Sigmoid colon (tissue), 7 donors: ENCODE data around the gene MOGAT1. TPM values are rescaled to one million over a fixed set of nuclear protein-coding genes. Genes with fewer than 3 reads are reported as not detected.

Source experiments
- DNase-seq: peaks from one replicate; pipeline ENCODE4 v3.0.0-alpha.2; 2019
- H3K27ac ChIP-seq, 4 donors: fragments of 200-600 bp; sonication (generic); one replicate each; pipeline ENCODE4 v1.5.1; 2016 to 2019; ENCODE audit warnings: mild to moderate bottlenecking in 1 of 4
- H3K27me3 ChIP-seq, 3 donors: fragments of 200-600 bp; sonication (generic); one replicate each; pipeline ENCODE4 v1.5.1; 2019; ENCODE audit warnings: mild to moderate bottlenecking in 1 of 3
- H3K36me3 ChIP-seq, 4 donors: fragments of 200-600 bp; sonication (generic); one replicate each; pipeline ENCODE4 v1.5.1; 2016 to 2019
- H3K4me1 ChIP-seq, 4 donors: fragments of 200-600 bp; sonication (generic); one replicate each; pipeline ENCODE4 v1.5.1; 2017 to 2019
- H3K4me3 ChIP-seq, 4 donors: fragments of 200-600 bp; sonication (generic); one replicate each; pipeline ENCODE4 v1.5.1; 2017 to 2019; ENCODE audit warnings: mild to moderate bottlenecking in 2 of 4, moderate library complexity in 1 of 4
- H3K9me3 ChIP-seq, 4 donors: fragments of 200-600 bp in 3 of 4; sonication (generic) in 3 of 4; one replicate each; pipeline versions ENCODE4 v1.5.1 to v1.6.1; 2013 to 2019
- EP300 ChIP-seq, 4 donors: sonication (generic); formaldehyde crosslinking; IDR thresholded peaks; one replicate each; pipeline ENCODE4 v1.6.1; 2017; ENCODE audit warnings: antibody characterized with exemption in 4 of 4
- POLR2A ChIP-seq, 2 donors: fragments of 450-650 bp; IDR thresholded peaks; one replicate each; pipeline ENCODE4 v1.6.1; 2016; ENCODE audit warnings: antibody characterized with exemption in 2 of 2, mild to moderate bottlenecking in 2 of 2, moderate library complexity in 2 of 2
- POLR2AphosphoS5 ChIP-seq, 4 donors: sonication (generic); formaldehyde crosslinking; IDR thresholded peaks; one replicate each; pipeline ENCODE4 v1.6.1; 2017; ENCODE audit warnings: antibody characterized with exemption in 4 of 4
- WGBS, 2 donors: extraction: QIAGEN DNeasy Blood & Tissue Kit; methylation state at CpG; one replicate each; pipeline ENCODE4 v1.1.7; 2013; 5-methylcytosine and 5-hydroxymethylcytosine counted together
- intact Hi-C: fragments of 100-400 bp; cut with DNase I; formaldehyde crosslinking; loops from one replicate; pipeline ENCODE4 v1.15.1; 2023
- polyA plus RNA-seq, 3 donors: library from polyadenylated mRNA; stranded (reverse); fragments of 200-250 nt; gene quantifications; one replicate each; pipeline ENCODE4 v1.2.3, GENCODE V29; 2013
- total RNA-seq, 4 donors: library from RNA; depleted of rRNA; stranded (reverse); fragments of >200 nt; gene quantifications; one replicate each; pipeline ENCODE4 v1.1.0, GENCODE V29; 2016
- TF ChIP-seq, protein P1 (sequence below), 4 experiments: fragments of 450-650 bp in 3 of 4; fragments of 200-600 bp in 1 of 4; IDR thresholded peaks; one replicate each; pipeline ENCODE4 v1.5.1; 2016 to 2019; ENCODE audit warnings: antibody characterized with exemption in 4 of 4, mild to moderate bottlenecking in 3 of 4, moderate library complexity in 2 of 4
- donor health status: healthy with polysubstance abuse.
- donor health status: Bipolar disorder and iron deficiency.
- donor health status: healthy.

The MOGAT1 gene
- total and polyA plus RNA-seq, 7 donors = not detected

DNA sequence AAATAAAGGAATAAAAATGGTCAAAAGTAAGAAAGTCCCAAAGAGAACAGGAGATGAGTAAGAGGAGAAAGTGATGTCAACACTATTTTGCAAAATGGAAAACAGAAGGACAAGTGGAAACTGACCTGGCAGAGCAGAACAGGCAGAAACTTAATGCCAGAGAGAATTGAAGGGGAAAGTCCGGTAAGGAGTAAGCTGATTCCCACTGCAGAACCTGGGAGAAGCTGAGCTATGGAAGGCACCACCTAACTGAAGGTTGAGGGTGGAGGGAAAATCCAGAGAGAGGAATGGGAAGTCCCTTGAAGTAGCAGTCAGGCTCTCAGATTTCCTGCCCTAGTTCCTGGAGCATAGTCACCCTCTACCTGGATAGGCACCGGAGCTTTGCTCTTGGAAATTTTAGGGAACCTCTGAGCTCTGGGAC, 59.8 kb downstream of the MOGAT1 start:
- TF ChIP-seq EP300 (IDR thresholded peaks at IDR 0.05) = no peak
- TF ChIP-seq POLR2AphosphoS5 (IDR thresholded peaks at IDR 0.05) = peak in 1 of 4 donors; percentile 8
- no peak for TF ChIP-seq POLR2A (IDR thresholded peaks at IDR 0.05)
- TF ChIP-seq, protein P1, sequence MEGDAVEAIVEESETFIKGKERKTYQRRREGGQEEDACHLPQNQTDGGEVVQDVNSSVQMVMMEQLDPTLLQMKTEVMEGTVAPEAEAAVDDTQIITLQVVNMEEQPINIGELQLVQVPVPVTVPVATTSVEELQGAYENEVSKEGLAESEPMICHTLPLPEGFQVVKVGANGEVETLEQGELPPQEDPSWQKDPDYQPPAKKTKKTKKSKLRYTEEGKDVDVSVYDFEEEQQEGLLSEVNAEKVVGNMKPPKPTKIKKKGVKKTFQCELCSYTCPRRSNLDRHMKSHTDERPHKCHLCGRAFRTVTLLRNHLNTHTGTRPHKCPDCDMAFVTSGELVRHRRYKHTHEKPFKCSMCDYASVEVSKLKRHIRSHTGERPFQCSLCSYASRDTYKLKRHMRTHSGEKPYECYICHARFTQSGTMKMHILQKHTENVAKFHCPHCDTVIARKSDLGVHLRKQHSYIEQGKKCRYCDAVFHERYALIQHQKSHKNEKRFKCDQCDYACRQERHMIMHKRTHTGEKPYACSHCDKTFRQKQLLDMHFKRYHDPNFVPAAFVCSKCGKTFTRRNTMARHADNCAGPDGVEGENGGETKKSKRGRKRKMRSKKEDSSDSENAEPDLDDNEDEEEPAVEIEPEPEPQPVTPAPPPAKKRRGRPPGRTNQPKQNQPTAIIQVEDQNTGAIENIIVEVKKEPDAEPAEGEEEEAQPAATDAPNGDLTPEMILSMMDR (IDR thresholded peaks at IDR 0.05) = no peak
- no peaks in the 10 kb centered on the region for H3K36me3 ChIP-seq
- no peak for DNase-seq
- peak overlapping the region in 1 of 4 donors; percentile 51 for H3K27ac ChIP-seq
- intact Hi-C loops = no loop called here
- no peaks in the 10 kb centered on the region for H3K27me3 ChIP-seq
- no peak overlapping the region for H3K4me3 ChIP-seq
- WGBS, 2 donors = 84 to 86% methylated on average over 2 of the region's 2 CpGs
- H3K9me3 ChIP-seq = no peaks in the 10 kb centered on the region
- H3K4me1 ChIP-seq = peaks cover 0 to 31% (median 17%) of the 10 kb centered on the region in 4 donors

GRCh38 chr2:222732489-222733178, 61.2 kb downstream of the MOGAT1 start:
- Histone ChIP-seq H3K4me1 (peaks cover 0 to 31% (median 17%) of the 10 kb centered on the region in 4 donors), H3K27ac (peak overlapping the region in 1 of 4 donors; percentile 1), H3K9me3 (no peaks in the 10 kb centered on the region), H3K27me3 (no peaks in the 10 kb centered on the region), H3K4me3 (no peak overlapping the region), H3K36me3 (no peaks in the 10 kb centered on the region)
- WGBS, 2 donors = 68 to 73% methylated on average over 4 of the region's 4 CpGs
- intact Hi-C loops = no loop called here
- TF ChIP-seq POLR2A (IDR thresholded peaks at IDR 0.05) (no peak), EP300 (IDR thresholded peaks at IDR 0.05) (no peak), POLR2AphosphoS5 (IDR thresholded peaks at IDR 0.05) (no peak)
- TF ChIP-seq, protein P1 (IDR thresholded peaks at IDR 0.05) = no peak
- DNase-seq = no peak

- DNase-seq = no peak
- intact Hi-C loops = no loop called here
- Histone ChIP-seq H3K4me3 (no peak overlapping the region), H3K36me3 (no peaks in the 10 kb centered on the region), H3K27ac (peak overlapping the region in 2 of 4 donors; percentile 40 to 43), H3K27me3 (no peaks in the 10 kb centered on the region), H3K4me1 (peaks cover 0 to 31% (median 17%) of the 10 kb centered on the region in 4 donors), H3K9me3 (no peaks in the 10 kb centered on the region)
- TF ChIP-seq EP300 (IDR thresholded peaks at IDR 0.05) (no peak), POLR2A (IDR thresholded peaks at IDR 0.05) (no peak), POLR2AphosphoS5 (IDR thresholded peaks at IDR 0.05) (no peak)
- TF ChIP-seq, protein P1 (IDR thresholded peaks at IDR 0.05) = no peak
- WGBS, 2 donors = 97% methylated on average over 3 of the region's 3 CpGs
Measured at GRCh38 chr2:222733470-222733845, 62.0 kb downstream of the MOGAT1 start.

GRCh38 chr2:222733846-222734702, 62.6 kb downstream of the MOGAT1 start:
- intact Hi-C loops = no loop called here
- no peak overlapping the region for H3K4me3 ChIP-seq
- no peaks in the 10 kb centered on the region for H3K9me3 ChIP-seq
- peaks cover 0 to 31% (median 17%) of the 10 kb centered on the region in 4 donors for H3K4me1 ChIP-seq
- DNase-seq = no peak
- H3K27me3 ChIP-seq = no peaks in the 10 kb centered on the region
- no peak for TF ChIP-seq POLR2A (IDR thresholded peaks at IDR 0.05)
- TF ChIP-seq, protein P1 (IDR thresholded peaks at IDR 0.05) = no peak
- no peak for TF ChIP-seq EP300 (IDR thresholded peaks at IDR 0.05)
- no peak for TF ChIP-seq POLR2AphosphoS5 (IDR thresholded peaks at IDR 0.05)
- H3K27ac ChIP-seq = peak overlapping the region in 3 of 4 donors; percentile 40 to 54 (median 43)
- WGBS, 2 donors = 49 to 65% methylated on average over 10 of the region's 10 CpGs
- H3K36me3 ChIP-seq = no peaks in the 10 kb centered on the region
